Esophagus muscularis mucosa (tissue), 4 donors: Measurements from ENCODE around the gene OPN1SW.

Experiments used
- EP300 ChIP-seq: sonication (generic); formaldehyde crosslinking; IDR thresholded peaks from one replicate; pipeline ENCODE4 v1.6.1; 2017; ENCODE audit warnings: antibody characterized with exemption
- POLR2A ChIP-seq: fragments of 450-650 bp; IDR thresholded peaks from one replicate; pipeline ENCODE4 v1.6.1; 2017; ENCODE audit warnings: antibody characterized with exemption, moderate library complexity, mild to moderate bottlenecking, low read depth
- POLR2AphosphoS5 ChIP-seq, 2 donors: sonication (generic); formaldehyde crosslinking; IDR thresholded peaks; one replicate each; pipeline ENCODE4 v1.6.1; 2017; ENCODE audit warnings: antibody characterized with exemption in 2 of 2
- TF ChIP-seq, protein P1 (sequence below), 3 experiments: fragments of 200-600 bp in 2 of 3; fragments of 450-650 bp in 1 of 3; sonication (generic) in 2 of 3; IDR thresholded peaks; one replicate each; pipeline ENCODE4 v1.5.1; 2017 to 2019; ENCODE audit warnings: antibody characterized with exemption in 3 of 3, mild to moderate bottlenecking in 2 of 3, moderate library complexity in 1 of 3

- TF ChIP-seq, protein P1, sequence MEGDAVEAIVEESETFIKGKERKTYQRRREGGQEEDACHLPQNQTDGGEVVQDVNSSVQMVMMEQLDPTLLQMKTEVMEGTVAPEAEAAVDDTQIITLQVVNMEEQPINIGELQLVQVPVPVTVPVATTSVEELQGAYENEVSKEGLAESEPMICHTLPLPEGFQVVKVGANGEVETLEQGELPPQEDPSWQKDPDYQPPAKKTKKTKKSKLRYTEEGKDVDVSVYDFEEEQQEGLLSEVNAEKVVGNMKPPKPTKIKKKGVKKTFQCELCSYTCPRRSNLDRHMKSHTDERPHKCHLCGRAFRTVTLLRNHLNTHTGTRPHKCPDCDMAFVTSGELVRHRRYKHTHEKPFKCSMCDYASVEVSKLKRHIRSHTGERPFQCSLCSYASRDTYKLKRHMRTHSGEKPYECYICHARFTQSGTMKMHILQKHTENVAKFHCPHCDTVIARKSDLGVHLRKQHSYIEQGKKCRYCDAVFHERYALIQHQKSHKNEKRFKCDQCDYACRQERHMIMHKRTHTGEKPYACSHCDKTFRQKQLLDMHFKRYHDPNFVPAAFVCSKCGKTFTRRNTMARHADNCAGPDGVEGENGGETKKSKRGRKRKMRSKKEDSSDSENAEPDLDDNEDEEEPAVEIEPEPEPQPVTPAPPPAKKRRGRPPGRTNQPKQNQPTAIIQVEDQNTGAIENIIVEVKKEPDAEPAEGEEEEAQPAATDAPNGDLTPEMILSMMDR (IDR thresholded peaks at IDR 0.05), result no peak
- no peak for TF ChIP-seq EP300
- no peak for TF ChIP-seq POLR2A
- no peak for TF ChIP-seq POLR2AphosphoS5 (IDR thresholded peaks at IDR 0.05)
Measured at GRCh38 chr7:128735436-128735835, 40.2 kb downstream of the OPN1SW start.
